Heart left ventricle (tissue), 13 donors: ENCODE data around the gene ZNF555.

ENCODE experiments used
- POLR2A ChIP-seq, 2 donors: fragments of 450-650 bp; IDR thresholded peaks; one replicate each; pipeline ENCODE4 v1.6.1; 2017; ENCODE audit warnings: antibody characterized with exemption in 2 of 2, mild to moderate bottlenecking in 2 of 2, moderate library complexity in 2 of 2
- TF ChIP-seq, protein P1 (sequence below), 12 donors: fragments of 200-600 bp; sonication (generic) in 4 of 12; IDR thresholded peaks; one replicate each; pipeline versions ENCODE4 v1.5.0 to v1.8.0; 2018 to 2022; ENCODE audit warnings: antibody characterized with exemption in 12 of 12, mild to moderate bottlenecking in 5 of 12
- donor health status: ischemic (EF 13 %, LVEDD 7.1; RV severe dilation, severe dysfunction).
- donor health status: DM: no; HTN: yes; CAD: no.
- donor health status: DM: no; HTN: no; CAD: no.
- donor health status: ischemic (EF 25% LVEDD 6.9; RV normal size, moderate dysfunction).
- donor health status: ischemic (EF 25% LVEDD 5.7; RV mildly dilated, moderate dysfunction).
- donor health status: ischemic (EF 35%, LVEDD 5.7; RV mildly dilated, moderate dysfunction).
- donor health status: nonischemic (EF 11% LVEDD 7.7; RV severe dilation, severe dysfunction).
- donor health status: DM: yes; HTN: yes; CAD: no.
- donor health status: PGD.
- donor health status: ischemic (EF 29% LVEDD 5.4; RV normal size, mild dysfunction).
- donor health status: nonischemic (EF 23%, LVEDD 6.1; RV moderate dilation, normal function).

DNA sequence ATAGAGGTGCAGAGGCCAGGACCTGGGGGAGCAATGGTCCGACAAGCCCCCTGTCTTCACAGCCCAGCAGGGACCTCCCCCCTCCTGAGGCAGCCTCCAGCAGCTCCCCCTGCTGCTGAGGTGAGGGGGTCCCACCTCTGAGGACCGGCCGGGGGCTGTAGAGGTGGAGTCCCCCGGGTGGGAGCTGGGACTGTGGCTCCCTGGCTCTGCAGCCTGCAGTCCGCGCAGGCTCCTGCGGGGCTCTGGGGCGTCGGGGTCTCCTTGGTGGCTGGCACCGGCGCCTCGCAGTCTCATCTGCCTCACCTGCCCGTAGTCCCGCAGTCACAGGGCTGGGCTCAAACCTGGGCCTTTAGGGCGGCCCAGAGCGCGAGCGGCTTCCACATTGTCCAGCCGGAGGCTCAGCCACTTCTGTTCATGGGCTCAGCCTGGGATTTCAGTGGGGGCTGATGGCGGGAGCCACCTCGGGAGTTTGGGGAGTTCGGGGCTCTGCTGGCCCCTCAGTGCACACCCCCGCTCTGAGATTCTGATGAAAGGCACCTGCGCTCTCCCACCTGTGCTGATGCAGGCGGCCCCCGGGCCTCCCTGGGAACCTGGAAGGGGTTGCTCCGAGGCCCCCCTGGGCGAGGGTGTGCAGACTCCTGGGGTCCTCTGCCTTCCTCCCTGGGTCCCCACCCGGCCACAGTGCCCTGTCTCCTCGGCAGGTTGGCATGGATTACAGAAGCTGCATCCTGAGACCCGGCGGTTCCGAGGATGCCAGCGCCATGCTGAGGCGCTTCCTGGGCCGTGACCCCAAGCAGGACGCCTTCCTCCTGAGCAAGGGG, 28.7 kb upstream of the ZNF555 start:
- TF ChIP-seq, protein P1, sequence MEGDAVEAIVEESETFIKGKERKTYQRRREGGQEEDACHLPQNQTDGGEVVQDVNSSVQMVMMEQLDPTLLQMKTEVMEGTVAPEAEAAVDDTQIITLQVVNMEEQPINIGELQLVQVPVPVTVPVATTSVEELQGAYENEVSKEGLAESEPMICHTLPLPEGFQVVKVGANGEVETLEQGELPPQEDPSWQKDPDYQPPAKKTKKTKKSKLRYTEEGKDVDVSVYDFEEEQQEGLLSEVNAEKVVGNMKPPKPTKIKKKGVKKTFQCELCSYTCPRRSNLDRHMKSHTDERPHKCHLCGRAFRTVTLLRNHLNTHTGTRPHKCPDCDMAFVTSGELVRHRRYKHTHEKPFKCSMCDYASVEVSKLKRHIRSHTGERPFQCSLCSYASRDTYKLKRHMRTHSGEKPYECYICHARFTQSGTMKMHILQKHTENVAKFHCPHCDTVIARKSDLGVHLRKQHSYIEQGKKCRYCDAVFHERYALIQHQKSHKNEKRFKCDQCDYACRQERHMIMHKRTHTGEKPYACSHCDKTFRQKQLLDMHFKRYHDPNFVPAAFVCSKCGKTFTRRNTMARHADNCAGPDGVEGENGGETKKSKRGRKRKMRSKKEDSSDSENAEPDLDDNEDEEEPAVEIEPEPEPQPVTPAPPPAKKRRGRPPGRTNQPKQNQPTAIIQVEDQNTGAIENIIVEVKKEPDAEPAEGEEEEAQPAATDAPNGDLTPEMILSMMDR (IDR thresholded peaks at IDR 0.05) = no peak
- no peak for TF ChIP-seq POLR2A (IDR thresholded peaks at IDR 0.05)
